Renal cortical epithelial cell (primary cell): ENCODE data around the gene GRIP1. TPM values are rescaled to one million over a fixed set of nuclear protein-coding genes. Genes with fewer than 3 reads are reported as not detected.
A peak's percentile ranks its signal among the peaks of the same experiment; 100 is the strongest.

Experiments
- DNase-seq: peaks from one replicate; pipeline ENCODE4 v3.0.0-alpha.2; 2011; ENCODE audit warnings: low read depth
- total RNA-seq: library from RNA; depleted of rRNA; stranded (reverse); fragments of >200 nt; gene quantifications from 2 replicates; pipeline ENCODE4 v1.2.3, GENCODE V29; 2014

GRIP1 gene, protein sequence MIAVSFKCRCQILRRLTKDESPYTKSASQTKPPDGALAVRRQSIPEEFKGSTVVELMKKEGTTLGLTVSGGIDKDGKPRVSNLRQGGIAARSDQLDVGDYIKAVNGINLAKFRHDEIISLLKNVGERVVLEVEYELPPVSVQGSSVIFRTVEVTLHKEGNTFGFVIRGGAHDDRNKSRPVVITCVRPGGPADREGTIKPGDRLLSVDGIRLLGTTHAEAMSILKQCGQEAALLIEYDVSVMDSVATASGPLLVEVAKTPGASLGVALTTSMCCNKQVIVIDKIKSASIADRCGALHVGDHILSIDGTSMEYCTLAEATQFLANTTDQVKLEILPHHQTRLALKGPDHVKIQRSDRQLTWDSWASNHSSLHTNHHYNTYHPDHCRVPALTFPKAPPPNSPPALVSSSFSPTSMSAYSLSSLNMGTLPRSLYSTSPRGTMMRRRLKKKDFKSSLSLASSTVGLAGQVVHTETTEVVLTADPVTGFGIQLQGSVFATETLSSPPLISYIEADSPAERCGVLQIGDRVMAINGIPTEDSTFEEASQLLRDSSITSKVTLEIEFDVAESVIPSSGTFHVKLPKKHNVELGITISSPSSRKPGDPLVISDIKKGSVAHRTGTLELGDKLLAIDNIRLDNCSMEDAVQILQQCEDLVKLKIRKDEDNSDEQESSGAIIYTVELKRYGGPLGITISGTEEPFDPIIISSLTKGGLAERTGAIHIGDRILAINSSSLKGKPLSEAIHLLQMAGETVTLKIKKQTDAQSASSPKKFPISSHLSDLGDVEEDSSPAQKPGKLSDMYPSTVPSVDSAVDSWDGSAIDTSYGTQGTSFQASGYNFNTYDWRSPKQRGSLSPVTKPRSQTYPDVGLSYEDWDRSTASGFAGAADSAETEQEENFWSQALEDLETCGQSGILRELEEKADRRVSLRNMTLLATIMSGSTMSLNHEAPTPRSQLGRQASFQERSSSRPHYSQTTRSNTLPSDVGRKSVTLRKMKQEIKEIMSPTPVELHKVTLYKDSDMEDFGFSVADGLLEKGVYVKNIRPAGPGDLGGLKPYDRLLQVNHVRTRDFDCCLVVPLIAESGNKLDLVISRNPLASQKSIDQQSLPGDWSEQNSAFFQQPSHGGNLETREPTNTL
- 6.4 and 32.4 TPM in 2 replicates for total RNA-seq

GRCh38 chr12:66678338-66679275, at the start of gene GRIP1:
Gene GRIP1, minus strand, starts transcription at chr12:66679076. Its CDS starts 172 bp downstream, at chr12:66678904.
- DNase-seq, result peak; percentile 54

DNA sequence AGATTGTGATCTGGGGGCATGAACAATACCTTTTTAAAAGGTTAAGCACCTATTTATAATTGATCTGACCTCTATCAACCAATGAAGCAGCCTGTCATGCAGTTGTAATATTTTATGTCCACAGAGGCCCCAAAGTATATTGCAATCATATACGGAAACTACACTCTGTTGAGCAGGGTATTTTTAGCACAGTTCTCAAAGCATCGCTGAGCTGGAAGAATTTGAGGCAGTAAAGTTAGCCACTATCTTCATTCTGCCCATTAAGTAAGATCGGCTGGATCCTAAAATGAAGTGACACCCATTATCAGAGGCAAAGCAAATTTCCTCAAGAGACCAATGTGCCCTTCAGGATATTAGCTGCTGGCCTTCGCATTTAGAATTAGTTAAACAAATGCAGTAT, 47.7 kb upstream of the GRIP1 start:
- DNase-seq, result no peak

- no peak for DNase-seq
Measured at GRCh38 chr12:66725031-66725430, 46.2 kb upstream of the GRIP1 start.

- DNase-seq, result no peak
Measured at GRCh38 chr12:66724616-66725015, 45.7 kb upstream of the GRIP1 start.

GRCh38 chr12:66724026-66724425, 45.1 kb upstream of the GRIP1 start:
- DNase-seq, result no peak

DNA sequence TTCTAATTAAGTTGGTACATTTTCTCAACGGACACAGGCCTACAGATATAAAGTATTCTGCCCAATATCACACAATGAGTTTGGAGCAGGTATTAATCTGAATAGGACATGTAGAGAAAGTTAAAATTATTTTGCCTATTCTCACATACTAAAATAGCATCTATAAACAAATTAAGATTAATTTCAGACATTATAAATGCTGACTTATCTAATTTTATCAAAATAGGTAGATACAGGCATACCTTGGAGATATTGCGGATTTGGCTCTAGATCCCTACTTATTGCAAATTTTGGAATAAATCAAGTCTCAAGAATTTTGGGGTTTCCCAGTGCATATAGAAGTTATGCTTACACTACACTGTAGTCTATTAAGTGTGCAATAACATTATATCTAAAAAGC, 41.0 kb upstream of the GRIP1 start:
- DNase-seq, result no peak

- DNase-seq, result no peak
Measured at GRCh38 chr12:66717036-66717673, 38.3 kb upstream of the GRIP1 start.

- no peak for DNase-seq
Measured at GRCh38 chr12:66716522-66716921, 37.6 kb upstream of the GRIP1 start.

- DNase-seq, result no peak
Measured at GRCh38 chr12:66714709-66715108, 35.8 kb upstream of the GRIP1 start.

DNA sequence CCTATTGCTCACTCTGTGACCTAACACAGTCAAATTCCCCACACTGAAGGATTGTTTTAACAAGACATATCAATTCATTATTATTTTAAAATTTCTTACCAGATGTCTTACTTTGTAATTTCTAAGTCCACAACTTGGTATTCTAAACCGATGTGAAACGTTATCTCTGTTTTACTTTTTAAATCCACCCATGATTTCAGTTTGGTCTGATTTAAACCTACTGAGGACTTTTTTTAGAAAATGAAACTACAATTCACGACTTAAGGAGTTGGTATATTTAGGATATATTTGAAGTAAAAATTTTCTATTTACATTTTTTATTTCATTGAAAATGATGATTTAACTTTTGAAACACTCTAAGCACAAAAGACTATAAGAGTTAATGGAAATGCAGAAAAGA, 35.1 kb upstream of the GRIP1 start:
- no peak for DNase-seq

- no peak for DNase-seq
Measured at GRCh38 chr12:66709893-66710292, 31.0 kb upstream of the GRIP1 start.

- DNase-seq, result no peak
Measured at GRCh38 chr12:66709457-66709773, 30.5 kb upstream of the GRIP1 start.

- DNase-seq, result peak; percentile 32
Measured at GRCh38 chr12:66708704-66709456, 30.0 kb upstream of the GRIP1 start.

- DNase-seq, result no peak
Measured at GRCh38 chr12:66707002-66707697, 28.3 kb upstream of the GRIP1 start.

- no peak for DNase-seq
Measured at GRCh38 chr12:66699738-66700482, 21.0 kb upstream of the GRIP1 start.

- no peak for DNase-seq
Measured at GRCh38 chr12:66698558-66698957, 19.7 kb upstream of the GRIP1 start.

DNA sequence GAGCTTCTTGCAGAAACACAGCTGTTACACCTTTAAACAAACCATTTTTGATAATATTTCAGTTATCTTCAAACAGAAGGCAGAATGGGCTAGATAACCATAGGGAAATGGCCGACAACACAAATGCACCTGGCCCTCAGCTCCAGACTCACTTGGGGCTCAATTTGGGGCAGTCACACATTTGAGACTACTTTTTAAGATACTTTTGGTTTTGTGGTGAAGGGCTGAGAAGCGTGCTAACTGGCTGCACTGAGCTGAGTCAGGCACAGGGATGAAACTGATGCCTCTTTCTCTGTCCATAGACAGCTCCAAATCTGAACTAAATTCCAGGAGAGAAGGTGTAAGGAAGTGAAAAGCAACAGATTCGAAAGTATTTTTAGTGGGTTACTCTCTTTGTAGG, 18.5 kb upstream of the GRIP1 start:
- no peak for DNase-seq

DNA sequence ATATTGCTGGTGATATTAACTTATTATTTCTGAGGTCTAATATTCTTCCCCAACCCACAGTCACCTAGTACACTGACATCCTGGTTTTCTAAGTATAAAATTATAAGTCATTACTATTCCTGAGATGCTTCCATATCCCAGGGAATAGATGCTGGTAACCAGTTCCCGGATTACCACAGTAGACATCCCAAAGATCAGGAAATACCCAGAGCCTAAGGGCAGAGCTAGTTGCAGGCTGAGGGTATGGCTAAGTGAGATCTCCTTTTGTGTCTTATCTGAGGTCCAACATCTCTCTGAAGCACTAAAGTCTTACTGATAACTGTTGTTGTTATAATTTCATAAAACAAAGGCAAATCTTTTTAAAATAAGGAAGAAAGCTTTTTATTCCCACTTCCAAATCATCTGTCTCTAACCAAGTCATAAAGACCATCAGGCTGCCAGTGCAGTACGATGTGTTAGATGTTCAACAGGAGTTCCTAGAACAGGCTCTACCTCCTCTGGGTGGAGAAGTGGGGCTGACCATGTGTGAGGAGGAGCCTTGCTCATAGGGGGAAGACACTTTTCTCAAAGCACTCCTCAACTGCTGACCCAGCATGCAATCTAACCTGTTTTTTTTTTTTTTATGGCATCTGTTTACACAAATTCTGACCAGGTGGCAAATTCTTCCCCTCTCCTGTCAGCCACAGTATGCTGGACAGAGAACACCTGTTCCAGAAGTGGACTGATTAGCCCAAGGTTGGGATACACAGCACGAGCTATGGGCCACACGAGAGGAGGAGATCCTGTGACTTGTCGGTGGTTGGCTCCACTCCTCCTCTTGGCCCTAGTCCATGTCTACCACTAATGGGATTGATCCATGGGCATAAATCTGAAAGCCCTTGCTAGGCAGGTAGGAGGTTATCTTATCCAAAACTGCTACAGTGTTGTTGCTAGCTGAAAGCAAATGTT, 16.1 kb upstream of the GRIP1 start:
- DNase-seq, result no peak
